HUDEP-2 (cell line): ENCODE data around the gene LDHAL6B.

Source experiments
- DNase-seq, 76 experiments: peaks; one replicate each; lab custom pipeline; 2025; ENCODE audit not compliant: unreplicated experiment in 76 of 76; lab: John Stamatoyannopoulos, UW

The LDHAL6B gene

GRCh38 chr15:59247364-59247763 is 40.7 kb downstream of the LDHAL6B start:
- DNase-seq = peak in 37 of 76 experiments; percentile 1 to 47 (median 15)

DNA sequence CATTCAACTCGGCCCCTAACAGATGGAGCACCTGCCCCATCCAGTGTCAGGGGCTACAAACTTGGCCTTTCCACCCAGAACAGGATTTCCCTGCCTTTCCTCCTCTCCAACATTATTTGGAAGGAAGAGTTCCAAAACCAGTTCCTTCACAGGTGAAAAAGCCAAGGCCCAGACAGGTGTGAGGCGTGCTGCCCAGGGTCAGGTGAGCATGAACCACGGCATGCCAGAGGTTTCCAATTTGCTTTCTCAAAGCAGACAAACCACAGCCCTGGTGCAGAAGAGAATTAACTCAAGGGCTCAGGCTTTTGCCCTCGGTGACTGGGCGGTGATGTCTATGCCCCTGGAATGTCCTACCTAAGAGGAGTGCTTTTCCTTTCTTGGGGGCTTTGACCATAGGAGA is 43.2 kb downstream of the LDHAL6B start:
- no peak for DNase-seq

DNA sequence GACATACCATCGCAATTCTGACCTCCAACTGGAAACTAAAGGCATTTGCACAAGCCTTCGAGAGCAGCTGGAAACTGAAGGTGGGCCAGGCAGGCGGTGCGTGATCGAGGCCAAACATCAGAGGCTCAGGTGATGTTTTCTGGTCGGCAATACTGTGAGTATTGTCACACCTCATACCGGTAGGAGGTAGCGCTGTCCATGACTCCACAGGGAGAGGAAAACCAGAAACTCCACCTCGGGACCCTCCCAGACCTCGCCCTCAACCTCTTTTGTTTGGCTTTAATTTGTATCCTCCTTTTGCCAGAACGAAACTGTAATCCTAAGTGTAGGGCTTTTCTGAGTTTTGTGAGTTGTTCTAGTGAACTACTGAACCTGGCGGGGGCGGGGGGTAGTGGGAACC is 43.6 kb downstream of the LDHAL6B start:
- DNase-seq = no peak

GRCh38 chr15:59251001-59251845 is 44.6 kb downstream of the LDHAL6B start:
- no peak for DNase-seq

- no peak for DNase-seq
Measured at GRCh38 chr15:59252137-59252536, 45.5 kb downstream of the LDHAL6B start.

DNA sequence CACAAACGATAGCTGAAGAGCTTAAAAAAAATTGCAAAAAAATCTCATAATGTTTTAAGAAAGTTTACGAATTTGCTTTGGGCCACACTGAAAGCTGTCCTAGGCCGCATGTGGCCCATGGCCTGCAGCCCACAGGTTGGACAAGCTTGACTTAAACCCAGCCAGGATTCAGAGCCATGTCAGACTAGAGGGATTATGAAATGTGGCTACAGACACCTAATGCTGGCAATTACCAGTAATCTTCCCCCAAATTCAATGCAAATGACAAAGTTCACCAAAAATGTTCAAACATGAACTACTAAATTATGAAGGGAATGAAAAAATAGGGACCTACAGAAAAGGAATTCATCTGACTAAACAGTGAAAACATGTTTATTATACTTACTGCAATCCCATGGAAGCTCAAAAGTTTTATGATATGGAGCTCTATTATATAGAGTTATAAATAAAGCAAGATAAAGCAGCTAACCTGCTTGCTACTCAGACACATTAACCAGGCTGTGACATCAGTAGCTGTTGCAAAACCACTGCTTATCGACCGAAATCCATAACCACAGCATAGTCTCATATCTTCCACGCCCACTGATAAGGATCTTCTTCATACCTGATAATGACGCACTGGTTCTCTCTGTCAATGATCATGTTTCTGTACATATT is 49.2 kb downstream of the LDHAL6B start:
- no peak for DNase-seq

GRCh38 chr15:59256482-59256881 is 49.8 kb downstream of the LDHAL6B start:
- DNase-seq = no peak

GRCh38 chr15:59257140-59257539 is 50.5 kb downstream of the LDHAL6B start:
- DNase-seq = no peak
